Body of pancreas (tissue), 4 donors: ENCODE results near the gene INTS6L. TPM values are rescaled to one million over a fixed set of nuclear protein-coding genes. Genes with fewer than 3 reads are reported as not detected.

ENCODE experiments used
- ATAC-seq: fragments of 150-250 bp; one replicate; pipeline ENCODE4 v1.9.1; 2016
- DNase-seq, 4 donors: peaks; one replicate each; pipeline ENCODE4 v3.0.0-alpha.2; 2019
- H3K27ac ChIP-seq, 4 donors: fragments of 200-600 bp; sonication (generic); 1 replicate in 3 of 4; 2 replicates in 1 of 4; pipeline versions ENCODE4 v1.5.1 to v1.6.1; 2016 to 2019; ENCODE audit warnings: mild to moderate bottlenecking in 1 of 4, mixed read lengths in 1 of 4, moderate library complexity in 1 of 4
- H3K27me3 ChIP-seq, 2 donors: fragments of 200-600 bp; sonication (generic); one replicate each; pipeline ENCODE4 v1.6.0; 2016; ENCODE audit warnings: mild to moderate bottlenecking in 1 of 2
- H3K36me3 ChIP-seq, 2 donors: fragments of 200-600 bp; sonication (generic); replicated peaks in 1 of 2; 2 replicates each; pipeline ENCODE4 v1.5.1; 2016; ENCODE audit warnings: low read depth in 2 of 2; ENCODE audit not compliant: insufficient read depth in 1 of 2
- H3K4me1 ChIP-seq: fragments of 200-600 bp; sonication (generic); one replicate; pipeline ENCODE4 v1.6.0; 2016
- H3K4me3 ChIP-seq, 2 donors: fragments of 200-600 bp; sonication (generic); 1 replicate in 1 of 2; 2 replicates in 1 of 2; pipeline ENCODE4 v1.5.1; 2016 to 2019
- H3K9me3 ChIP-seq, 3 donors: fragments of 200-600 bp; sonication (generic); 1 replicate in 2 of 3; 2 replicates in 1 of 3; pipeline ENCODE4 v1.5.1; 2016
- CTCF ChIP-seq, 7 experiments: fragments of 450-650 bp in 4 of 7; fragments of 200-600 bp in 3 of 7; sonication (generic) in 3 of 7; IDR thresholded peaks; one replicate each; pipeline ENCODE4 v1.5.1; 2016 to 2019; ENCODE audit warnings: antibody characterized with exemption in 7 of 7
- POLR2A ChIP-seq, 3 donors: fragments of 450-650 bp; IDR thresholded peaks; one replicate each; pipeline ENCODE4 v1.6.1; 2016; ENCODE audit warnings: antibody characterized with exemption in 3 of 3, mild to moderate bottlenecking in 2 of 3
- WGBS, 2 donors: methylation state at CpG; one replicate each; pipeline ENCODE4 v1.1.5; 2017; 5-methylcytosine and 5-hydroxymethylcytosine counted together
- intact Hi-C: fragments of 100-400 bp; cut with DNase I; formaldehyde crosslinking; loops from one replicate; pipeline ENCODE4 v1.15.1; 2023
- total RNA-seq, 2 donors: library from RNA; depleted of rRNA; stranded (reverse); fragments of >200 nt; gene quantifications; one replicate each; pipeline ENCODE4 v1.1.0, GENCODE V29; 2016

The INTS6L gene
- total RNA-seq: 1 to 10 TPM; 4.7 to 6.9 TPM

- ATAC-seq (peak; percentile 76), DNase-seq (peak; percentile 75 to 92 (median 86))
- H3K4me3 ChIP-seq: peak within 1 kb of the TSS; percentile 25 to 27
- intact Hi-C loops: no loop called here
- 0% methylated on average over 3 to 32 of the region's 50 CpGs for WGBS, 2 donors
- H3K27me3 ChIP-seq: no peaks in the 10 kb centered on the region
- no peaks in the 10 kb centered on the region for H3K36me3 ChIP-seq
- H3K9me3 ChIP-seq: no peaks in the 10 kb centered on the region
- TF ChIP-seq CTCF (IDR thresholded peaks at IDR 0.05) (no peak), POLR2A (IDR thresholded peaks at IDR 0.05) (peak; percentile 79 to 97 (median 96))
- H3K27ac ChIP-seq: peak within 1 kb of the TSS; percentile 83 to 93 (median 86)
- no peaks in the 10 kb centered on the region for H3K4me1 ChIP-seq
These were observed at the start of gene INTS6L for GRCh38 chrX:135520553-135521404. TSS of gene INTS6L (plus strand) at chrX:135520660. CDS start at chrX:135520993, 333 bp downstream.

- no peak for TF ChIP-seq POLR2A (IDR thresholded peaks at IDR 0.05)
- no peak for TF ChIP-seq CTCF (IDR thresholded peaks at IDR 0.05)
- H3K4me3 ChIP-seq: no peak overlapping the region
- H3K27me3 ChIP-seq: no peaks in the 10 kb centered on the region
- no peaks in the 10 kb centered on the region for H3K4me1 ChIP-seq
- no peaks in the 10 kb centered on the region for H3K9me3 ChIP-seq
- H3K27ac ChIP-seq: no peak overlapping the region
- H3K36me3 ChIP-seq: no peaks in the 10 kb centered on the region
- intact Hi-C loops: no loop called here
- no peak for DNase-seq
- whole genome bisulfite sequencing, 2 donors: 64 to 82% methylated on average over 3 of the region's 3 CpGs
- no peak for ATAC-seq
These were observed 44.1 kb upstream of the INTS6L start for GRCh38 chrX:135476378-135476777.

- Histone ChIP-seq H3K4me1 (no peaks in the 10 kb centered on the region), H3K27me3 (no peaks in the 10 kb centered on the region), H3K9me3 (no peaks in the 10 kb centered on the region), H3K36me3 (no peaks in the 10 kb centered on the region), H3K4me3 (no peak overlapping the region), H3K27ac (no peak overlapping the region)
- 0 to 5% methylated on average over 3 of the region's 3 CpGs for WGBS, 2 donors
- TF ChIP-seq CTCF (IDR thresholded peaks at IDR 0.05): peak in 6 of 7 experiments; percentile 12 to 58 (median 50)
- TF ChIP-seq POLR2A (IDR thresholded peaks at IDR 0.05): no peak
- intact Hi-C loops: no loop called here
- peak; percentile 70 to 89 (median 83) for DNase-seq
- ATAC-seq: peak; percentile 56
These were observed 42.9 kb upstream of the INTS6L start for GRCh38 chrX:135477576-135477975.

GRCh38 chrX:135480076-135480475 lies 40.4 kb upstream of the INTS6L start:
- ATAC-seq: no peak
- 61 to 65% methylated on average over 7 of the region's 7 CpGs for WGBS, 2 donors
- no peak for DNase-seq

More at GRCh38 chrX:135480076-135480475, 40.4 kb upstream of the INTS6L start:
- intact Hi-C loops: no loop called here
- TF ChIP-seq POLR2A (IDR thresholded peaks at IDR 0.05) (no peak), CTCF (IDR thresholded peaks at IDR 0.05) (no peak)
- Histone ChIP-seq H3K36me3 (no peaks in the 10 kb centered on the region), H3K27ac (no peak overlapping the region), H3K4me3 (no peak overlapping the region), H3K9me3 (no peaks in the 10 kb centered on the region), H3K4me1 (no peaks in the 10 kb centered on the region), H3K27me3 (no peaks in the 10 kb centered on the region)
